PC-9 (cell line): ENCODE data around the gene SLC25A45.

Experiments
- EZH2 ChIP-seq: fragments of 200-600 bp; sonication (generic); IDR thresholded peaks from 2 replicates; pipeline ENCODE4 v1.8.0; 2017; ENCODE audit warnings: antibody characterized with exemption, low read depth
- TF ChIP-seq, protein P1 (sequence below): fragments of 200-600 bp; sonication (generic); conservative IDR thresholded peaks from 2 replicates; pipeline ENCODE4 v1.6.1; 2017; ENCODE audit warnings: mixed run types, antibody characterized with exemption, mild to moderate bottlenecking, moderate library complexity

- TF ChIP-seq, protein P1, sequence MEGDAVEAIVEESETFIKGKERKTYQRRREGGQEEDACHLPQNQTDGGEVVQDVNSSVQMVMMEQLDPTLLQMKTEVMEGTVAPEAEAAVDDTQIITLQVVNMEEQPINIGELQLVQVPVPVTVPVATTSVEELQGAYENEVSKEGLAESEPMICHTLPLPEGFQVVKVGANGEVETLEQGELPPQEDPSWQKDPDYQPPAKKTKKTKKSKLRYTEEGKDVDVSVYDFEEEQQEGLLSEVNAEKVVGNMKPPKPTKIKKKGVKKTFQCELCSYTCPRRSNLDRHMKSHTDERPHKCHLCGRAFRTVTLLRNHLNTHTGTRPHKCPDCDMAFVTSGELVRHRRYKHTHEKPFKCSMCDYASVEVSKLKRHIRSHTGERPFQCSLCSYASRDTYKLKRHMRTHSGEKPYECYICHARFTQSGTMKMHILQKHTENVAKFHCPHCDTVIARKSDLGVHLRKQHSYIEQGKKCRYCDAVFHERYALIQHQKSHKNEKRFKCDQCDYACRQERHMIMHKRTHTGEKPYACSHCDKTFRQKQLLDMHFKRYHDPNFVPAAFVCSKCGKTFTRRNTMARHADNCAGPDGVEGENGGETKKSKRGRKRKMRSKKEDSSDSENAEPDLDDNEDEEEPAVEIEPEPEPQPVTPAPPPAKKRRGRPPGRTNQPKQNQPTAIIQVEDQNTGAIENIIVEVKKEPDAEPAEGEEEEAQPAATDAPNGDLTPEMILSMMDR = no peak
- no peak for TF ChIP-seq EZH2
Observed at GRCh38 chr11:65351511-65351910, 30.9 kb downstream of the SLC25A45 start.
